GM18870 (cell line): ENCODE measurements around the gene EIPR1.

Experiments used
- ATAC-seq: cut with Tn5 transposase; IDR thresholded peaks from one replicate; pipeline ENCODE4 v1.9.1; 2021; ENCODE audit warnings: moderate library complexity; ENCODE audit not compliant: unreplicated experiment

Gene EIPR1

GRCh38 chr2:3325458-3326181, 52.0 kb downstream of the EIPR1 start:
- no peak for ATAC-seq

DNA sequence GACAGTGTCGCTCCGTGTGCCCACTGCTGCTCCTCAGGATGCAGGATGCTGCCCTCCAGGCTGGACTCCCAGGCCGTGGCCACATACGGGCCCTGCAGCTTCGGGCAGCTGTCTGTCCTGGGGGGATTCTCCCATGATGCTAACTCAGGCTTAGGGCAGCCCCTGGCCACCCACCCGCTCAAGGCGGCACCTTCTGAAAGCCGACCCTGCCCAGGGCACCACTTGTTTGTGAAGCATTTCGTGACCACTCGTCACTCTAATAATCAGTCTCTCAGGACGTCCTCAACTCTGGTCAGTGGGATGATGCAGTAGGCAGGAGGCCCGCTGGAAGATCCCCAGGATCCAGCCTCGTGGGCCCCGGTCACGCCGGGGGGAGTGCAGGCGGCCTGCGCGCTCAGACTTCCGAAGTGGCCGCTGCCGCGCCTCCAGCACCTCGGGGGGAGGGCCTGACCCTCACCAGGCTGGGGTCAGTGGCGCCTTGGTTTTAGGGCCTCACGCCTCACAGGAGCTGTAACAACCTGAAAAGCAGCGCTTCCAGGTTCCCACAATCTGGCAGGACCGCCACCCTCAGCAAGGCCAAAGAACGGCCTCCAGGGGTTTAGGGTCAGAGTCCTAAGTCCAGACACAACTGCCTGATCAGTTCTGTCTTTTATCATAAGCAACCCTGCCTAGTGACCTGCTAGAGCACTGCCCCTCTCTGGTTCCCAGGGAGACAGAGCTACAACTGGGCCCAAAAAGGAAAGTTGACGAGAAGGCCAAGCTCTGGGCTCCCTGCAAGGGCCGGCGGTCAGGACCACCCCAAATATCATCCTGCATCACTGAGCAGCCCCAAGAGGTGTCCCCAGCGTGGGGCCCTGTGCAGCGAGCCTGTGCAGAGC, 53.0 kb downstream of the EIPR1 start:
- ATAC-seq, result no peak

DNA sequence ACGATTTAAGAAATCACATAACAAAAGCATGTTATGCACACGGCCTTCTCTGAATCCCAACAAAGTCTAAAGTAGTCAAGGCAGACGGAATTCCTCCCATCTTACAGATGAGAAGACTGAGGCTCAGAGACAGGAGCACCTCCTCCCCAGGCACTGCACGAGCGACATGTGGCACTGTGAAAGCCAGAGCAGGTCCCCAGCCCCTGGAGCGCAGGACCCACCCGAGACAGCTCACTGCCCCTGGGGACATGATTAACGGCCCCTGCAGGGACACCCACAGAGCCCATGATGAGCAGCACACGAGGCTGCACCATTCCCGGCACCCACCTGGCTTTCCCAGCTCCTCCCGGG, 53.6 kb downstream of the EIPR1 start:
- ATAC-seq, result no peak

DNA sequence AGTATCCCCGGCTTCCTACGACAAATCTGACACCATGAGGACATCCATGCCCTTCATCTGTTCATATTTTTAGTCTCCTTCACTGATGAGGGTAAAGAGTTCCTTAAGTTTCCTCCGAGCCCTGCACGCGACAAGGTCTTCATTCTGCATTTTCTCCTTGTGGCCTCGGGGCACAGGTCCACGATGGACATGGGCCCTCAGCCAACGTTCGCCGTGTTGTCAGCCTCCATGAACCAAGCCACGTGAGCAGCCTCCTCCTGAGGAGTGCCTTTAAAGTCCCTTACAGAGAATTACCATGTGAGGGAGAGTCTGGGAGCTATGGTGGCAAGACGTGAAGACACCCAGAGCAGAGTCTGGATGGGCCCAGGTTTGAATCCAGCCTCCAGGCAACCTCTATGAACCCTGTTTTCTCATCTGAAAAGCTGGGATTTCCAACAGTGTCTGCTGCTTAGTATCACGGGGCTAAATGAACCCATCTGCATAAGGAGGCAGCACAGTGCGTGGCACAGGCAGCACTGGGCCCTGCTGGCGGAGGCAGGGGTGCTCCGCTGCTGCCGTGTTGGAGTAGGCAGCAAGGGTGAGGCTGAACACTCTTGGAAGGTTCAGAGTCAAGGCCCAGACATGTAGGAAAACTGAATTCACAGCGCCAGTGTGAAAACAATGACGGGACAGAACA, 54.1 kb downstream of the EIPR1 start:
- no peak for ATAC-seq

- no peak for ATAC-seq
These were observed 55.2 kb downstream of the EIPR1 start for GRCh38 chr2:3322311-3322970.

DNA sequence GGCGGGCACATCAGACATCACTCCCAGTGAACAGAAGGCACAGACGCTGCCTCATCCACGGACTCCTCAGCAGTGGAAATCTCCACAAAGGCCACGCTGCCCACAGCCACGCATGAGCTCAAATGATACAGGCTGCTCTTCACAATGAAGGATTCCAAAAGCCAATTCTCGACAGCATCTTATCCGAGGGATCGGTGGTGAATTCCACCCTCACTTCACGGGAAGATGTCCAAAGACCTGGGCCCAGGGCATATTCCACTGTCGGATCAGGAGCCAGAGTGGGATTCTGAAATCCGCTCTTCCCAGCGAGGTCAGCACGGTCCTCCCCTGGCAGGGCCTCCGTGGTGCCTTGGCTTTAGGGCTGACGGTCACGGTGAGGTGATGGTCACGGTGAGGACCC, 55.8 kb downstream of the EIPR1 start:
- no peak for ATAC-seq

DNA sequence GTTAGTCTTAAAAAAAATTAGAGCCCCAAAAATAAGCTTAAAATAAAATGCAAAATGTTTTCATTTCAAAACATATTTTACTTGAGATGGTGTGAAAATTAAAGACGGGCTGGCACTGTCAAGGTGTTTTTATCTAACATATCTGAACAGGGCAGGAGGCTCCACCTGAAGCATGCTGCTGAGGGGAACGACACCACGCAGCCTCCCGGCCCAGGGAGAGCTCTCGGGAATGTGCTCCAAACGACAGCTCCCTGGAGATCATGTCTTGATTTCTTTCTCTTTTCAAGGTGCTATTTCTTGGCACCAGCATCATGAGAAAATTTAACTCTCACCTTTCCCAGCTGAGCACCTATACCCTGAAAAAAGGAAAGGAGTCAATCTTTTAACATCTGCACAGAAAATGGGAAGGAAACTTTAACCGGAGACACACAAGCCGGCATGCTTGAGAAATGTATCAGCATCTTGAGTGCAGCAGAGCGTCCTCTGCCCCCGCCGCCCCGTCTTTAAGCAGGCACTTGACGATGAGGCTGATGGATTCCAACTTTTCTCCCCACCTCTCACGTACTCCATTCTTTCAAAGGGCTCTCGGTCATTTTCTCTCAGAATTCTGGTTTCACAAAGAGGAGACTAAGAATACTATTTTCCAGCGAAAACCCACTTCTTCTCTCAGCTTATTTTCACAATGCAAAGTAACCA, 56.6 kb downstream of the EIPR1 start:
- no peak for ATAC-seq

GRCh38 chr2:3319745-3320566, 57.7 kb downstream of the EIPR1 start:
- ATAC-seq, result no peak

GRCh38 chr2:3319134-3319533, 58.5 kb downstream of the EIPR1 start:
- no peak for ATAC-seq

- ATAC-seq, result no peak
These were observed 59.6 kb downstream of the EIPR1 start for GRCh38 chr2:3317871-3318590.

DNA sequence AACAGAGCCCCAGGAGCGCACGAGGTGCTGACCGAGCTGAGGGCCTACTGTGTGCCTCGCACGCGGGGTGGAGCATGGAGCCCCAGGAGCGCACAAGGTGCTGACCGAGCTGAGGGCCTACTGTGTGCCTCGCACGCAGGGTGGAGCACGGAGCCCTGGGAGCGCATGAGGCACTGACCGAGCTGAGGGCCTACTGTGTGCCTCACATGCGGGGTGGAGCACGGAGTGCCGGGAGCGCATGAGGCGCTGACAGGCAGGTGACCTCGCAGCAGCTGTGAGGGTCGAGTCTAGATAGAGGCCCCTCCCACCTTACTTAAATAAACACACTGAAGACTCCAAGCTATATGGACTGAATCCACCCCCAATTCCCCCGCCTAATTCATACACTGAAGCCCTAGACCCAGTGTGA, 60.3 kb downstream of the EIPR1 start:
- no peak for ATAC-seq

DNA sequence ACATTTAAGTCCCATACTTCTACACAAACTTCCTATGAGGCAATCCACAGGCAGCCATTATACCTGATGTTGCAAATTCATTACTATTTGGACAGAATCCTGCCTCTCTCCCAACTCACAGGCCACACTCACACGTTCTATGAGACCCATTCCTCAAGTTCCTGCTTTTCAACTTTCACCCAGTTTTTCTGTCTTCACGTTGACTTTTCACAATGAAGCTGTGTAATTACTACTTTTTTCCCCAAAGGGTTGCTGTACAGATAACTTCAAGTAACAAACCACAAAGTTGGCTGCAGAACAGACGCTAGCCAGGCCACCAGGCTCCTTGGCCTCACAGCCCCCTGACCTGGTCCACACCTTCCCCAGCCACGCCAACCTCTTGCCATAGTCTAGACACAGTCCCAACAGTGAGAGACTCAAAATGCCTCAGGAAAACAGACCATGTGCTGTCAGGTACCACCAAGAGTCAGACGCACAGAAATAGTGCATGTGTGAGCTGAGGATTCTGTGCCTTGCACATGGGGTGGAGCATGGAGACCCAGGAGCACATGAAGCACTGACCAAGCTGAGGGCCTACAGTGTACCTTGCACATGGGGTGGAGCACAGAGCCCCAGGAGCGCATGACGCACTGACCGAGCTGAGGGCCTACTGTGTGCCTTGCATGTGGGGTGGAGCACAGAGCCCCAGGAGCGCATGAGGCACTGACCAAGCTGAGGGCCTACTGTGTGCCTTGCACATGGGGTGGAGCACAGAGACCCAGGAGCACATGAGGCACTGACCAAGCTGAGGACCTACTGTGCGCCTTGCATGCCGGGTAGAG, 61.0 kb downstream of the EIPR1 start:
- ATAC-seq, result no peak

DNA sequence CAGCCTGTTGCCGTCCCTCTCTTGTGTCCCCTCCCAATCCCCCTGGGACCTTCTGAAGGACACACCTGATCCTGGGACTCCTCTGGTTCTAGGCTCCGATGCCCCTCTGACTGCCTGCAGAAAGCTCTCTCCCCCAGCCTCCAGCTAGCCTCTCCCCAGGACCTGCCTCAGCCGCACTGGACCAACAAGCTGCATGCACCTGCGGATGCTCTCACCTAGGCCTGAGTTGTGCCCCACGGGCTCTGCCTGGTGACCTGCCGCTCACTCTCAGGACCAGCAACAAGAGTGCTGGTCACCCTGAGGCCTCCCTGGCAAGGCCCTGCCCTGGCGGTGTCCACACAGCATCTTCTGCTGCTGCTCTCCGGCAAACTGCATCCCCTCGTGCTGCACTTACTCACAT, 63.0 kb downstream of the EIPR1 start:
- no peak for ATAC-seq

DNA sequence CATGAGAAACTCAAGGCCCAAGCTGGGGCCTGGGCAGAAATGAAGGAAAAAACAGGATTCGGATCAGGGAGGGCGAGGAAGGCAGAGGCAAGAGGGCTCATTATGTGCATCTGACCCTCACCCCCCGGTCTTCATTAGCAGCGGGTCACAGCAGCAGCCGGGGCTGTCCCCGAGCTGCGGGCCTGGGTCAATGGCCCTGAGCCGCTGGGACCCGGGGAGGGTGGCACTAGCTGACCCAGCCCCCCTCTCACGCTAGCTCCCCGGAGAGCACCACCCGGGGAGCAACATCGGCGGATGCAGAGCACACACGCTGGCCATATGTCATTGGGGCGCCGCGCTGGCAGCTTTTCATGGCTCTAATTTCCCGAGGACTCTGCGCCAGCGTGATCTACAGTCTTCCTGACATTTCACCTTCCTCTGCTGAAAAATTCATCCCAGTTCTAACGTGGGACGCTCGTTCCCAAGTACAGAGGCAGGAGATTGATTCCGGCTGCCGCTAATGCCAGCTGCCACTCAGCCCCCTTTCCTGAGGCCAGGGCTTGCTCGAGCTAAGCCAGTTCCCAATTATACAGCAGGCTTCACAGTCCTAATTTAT, 63.7 kb downstream of the EIPR1 start:
- ATAC-seq, result no peak

DNA sequence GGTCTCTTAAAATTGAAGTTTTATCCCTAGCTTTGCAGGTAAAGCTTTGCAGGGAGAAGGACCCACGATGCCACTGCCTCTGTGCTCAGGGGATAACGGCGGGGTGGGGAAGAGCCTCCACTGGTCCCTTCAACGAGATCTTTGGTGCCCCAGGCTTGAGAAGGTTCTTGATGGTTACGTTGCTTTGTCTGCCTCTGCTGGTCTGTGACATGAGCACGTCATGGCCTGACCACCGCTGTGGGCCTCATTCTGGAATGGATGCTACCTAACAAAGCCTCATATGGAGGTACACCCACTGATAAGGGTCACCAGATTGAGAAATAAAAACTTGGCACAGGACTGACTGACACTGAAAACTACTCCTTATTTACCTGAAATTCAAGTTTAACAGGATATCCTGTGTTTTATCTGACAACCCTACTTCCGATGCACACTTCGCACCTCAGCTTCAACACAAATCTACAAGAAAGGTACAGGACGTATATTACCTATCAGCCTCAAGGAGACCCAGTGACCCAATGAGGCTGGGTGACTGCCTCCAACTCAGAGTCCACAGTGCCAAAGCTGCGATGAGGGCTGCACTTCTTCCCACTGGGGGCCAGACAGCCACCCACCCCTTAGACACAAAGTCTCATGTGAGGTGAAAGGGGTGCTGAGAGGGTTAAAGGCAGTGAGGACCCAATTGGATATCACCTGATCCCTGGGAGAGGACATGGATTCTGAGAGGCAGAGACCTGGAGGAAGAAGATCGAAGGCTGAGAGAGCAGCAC, 64.9 kb downstream of the EIPR1 start:
- ATAC-seq, result no peak

- ATAC-seq, result no peak
These were observed 66.0 kb downstream of the EIPR1 start for GRCh38 chr2:3311601-3312000.
